ENCODE results near the gene BRINP3. TPM values are rescaled to one million over a fixed set of nuclear protein-coding genes. Genes with fewer than 3 reads are reported as not detected.

BRINP3 gene
- total and polyA plus RNA-seq, 2 donors (not counting 3 experiments of a cell fraction or from before 2014, with no cell fraction given): not detected

DNA sequence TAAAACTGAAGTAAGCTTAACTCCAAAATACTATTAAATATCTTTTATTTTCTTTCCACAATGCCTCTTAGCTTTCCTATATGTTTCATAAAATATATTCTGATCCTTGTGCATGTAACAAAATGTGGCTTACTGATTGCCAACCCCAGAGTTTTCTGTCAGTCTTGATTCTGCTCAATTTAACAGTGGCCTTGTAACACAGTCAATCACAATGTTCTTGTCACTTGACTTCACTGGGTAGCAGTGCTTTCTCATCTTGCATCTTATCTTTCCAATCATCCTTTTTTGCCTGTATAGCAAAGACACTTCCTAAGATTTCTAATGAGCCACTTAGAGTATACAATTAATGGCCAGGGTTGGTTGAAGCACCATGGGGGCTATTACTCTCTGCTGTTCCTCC, 19.9 kb upstream of the BRINP3 start:
- intact Hi-C loops (cut with micrococcal nuclease) (no loop called here), dilution Hi-C loops (cut with MboI; ENCODE audit: extremely low pct_ligation_motif_present, low sequenced_read_pairs) (no loop called here)
- no peaks in the 10 kb centered on the region for H3K79me2 ChIP-seq (ENCODE audit: control insufficient read depth, insufficient read depth, low read length)
- no peaks in the 10 kb centered on the region for H3K27me3 ChIP-seq (ENCODE audit: control insufficient read depth in 2 of 2, insufficient read depth in 2 of 2, low read length in 2 of 2)
- no peak for TF ChIP-seq MYC (IDR thresholded peaks at IDR 0.05; ENCODE audit: low read depth, low read length)
- TF ChIP-seq EZH2 (IDR thresholded peaks at IDR 0.05; ENCODE audit: borderline replicate concordance, low read depth, low read length, severe bottlenecking): no peak
- BruUV-seq (replicated peaks): no TSS peak
- no peaks in the 10 kb centered on the region for H3K4me1 ChIP-seq (ENCODE audit: control insufficient read depth, extremely low read depth, insufficient read depth, low read length)
- H3K9me1 ChIP-seq (replicated peaks; ENCODE audit: control insufficient read depth, extremely low read depth, insufficient read depth, low read length): no peaks in the 10 kb centered on the region
- no peak overlapping the region for H3K4me2 ChIP-seq (ENCODE audit: insufficient read depth, low read length)
- FAIRE-seq (no peak), DNase-seq (ENCODE audit: low read depth, low spot score) (no peak)
- no peaks in the 10 kb centered on the region for H4K20me1 ChIP-seq (replicated peaks; ENCODE audit: control insufficient read depth, extremely low read depth, insufficient read depth, low read length)
- H3K27ac ChIP-seq (ENCODE audit: insufficient read depth, low read depth, low read length): no peak overlapping the region
- CTCF ChIA-PET: no interaction called here
- H3K36me3 ChIP-seq (ENCODE audit: control insufficient read depth in 2 of 2, extremely low read depth in 1 of 2, insufficient read depth in 2 of 2, low read length in 2 of 2): no peaks in the 10 kb centered on the region
- POLR2A ChIA-PET: no interaction called here
- no peaks in the 10 kb centered on the region for H3K9me3 ChIP-seq (replicated peaks; ENCODE audit: control insufficient read depth, insufficient read depth, low read length)
- H3K9ac ChIP-seq (replicated peaks; ENCODE audit: extremely low read depth, insufficient read depth, low read length): no peak overlapping the region
- no peak overlapping the region for H2AFZ ChIP-seq (ENCODE audit: low read depth, low read length)
- H3K4me3 ChIP-seq (replicated peaks in 1 of 3; ENCODE audit: insufficient read depth in 1 of 3, low read depth in 1 of 3, low read length in 3 of 3): no peak overlapping the region

DNA sequence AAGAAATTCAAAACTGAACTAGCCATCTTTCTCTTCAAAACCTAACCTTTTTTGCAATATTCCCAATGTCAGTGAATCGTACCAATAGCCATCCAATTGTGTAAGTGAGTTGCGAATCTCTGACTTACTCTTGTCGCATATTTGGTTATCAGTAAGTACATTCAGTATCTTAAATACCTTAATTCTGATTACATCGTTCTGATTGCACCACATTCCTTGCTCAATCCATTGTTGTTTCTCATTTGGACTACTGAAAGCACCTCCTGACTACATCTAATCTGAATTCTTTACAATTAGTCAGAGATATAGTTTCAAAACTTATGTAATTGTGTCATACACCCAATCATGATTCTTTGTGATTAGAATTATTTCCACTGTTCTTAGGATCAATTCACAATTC, 16.8 kb upstream of the BRINP3 start:
- Histone ChIP-seq H3K9me3 (replicated peaks; ENCODE audit: control insufficient read depth, insufficient read depth, low read length) (no peaks in the 10 kb centered on the region), H2AFZ (ENCODE audit: low read depth, low read length) (no peak overlapping the region), H3K27me3 (ENCODE audit: control insufficient read depth in 2 of 2, insufficient read depth in 2 of 2, low read length in 2 of 2) (no peaks in the 10 kb centered on the region), H3K9me1 (replicated peaks; ENCODE audit: control insufficient read depth, extremely low read depth, insufficient read depth, low read length) (no peaks in the 10 kb centered on the region), H3K79me2 (ENCODE audit: control insufficient read depth, insufficient read depth, low read length) (no peaks in the 10 kb centered on the region), H3K9ac (replicated peaks; ENCODE audit: extremely low read depth, insufficient read depth, low read length) (no peak overlapping the region), H3K4me2 (ENCODE audit: insufficient read depth, low read length) (no peak overlapping the region), H3K4me1 (ENCODE audit: control insufficient read depth, extremely low read depth, insufficient read depth, low read length) (no peaks in the 10 kb centered on the region), H3K27ac (ENCODE audit: insufficient read depth, low read depth, low read length) (no peak overlapping the region), H4K20me1 (replicated peaks; ENCODE audit: control insufficient read depth, extremely low read depth, insufficient read depth, low read length) (no peaks in the 10 kb centered on the region), H3K36me3 (ENCODE audit: control insufficient read depth in 2 of 2, extremely low read depth in 1 of 2, insufficient read depth in 2 of 2, low read length in 2 of 2) (no peaks in the 10 kb centered on the region), H3K4me3 (replicated peaks in 1 of 3; ENCODE audit: insufficient read depth in 1 of 3, low read depth in 1 of 3, low read length in 3 of 3) (no peak overlapping the region)
- dilution Hi-C loops (cut with MboI; ENCODE audit: extremely low pct_ligation_motif_present, low sequenced_read_pairs): no loop called here
- DNase-seq (ENCODE audit: low read depth, low spot score) (no peak), FAIRE-seq (no peak)
- TF ChIP-seq GATA2 (IDR thresholded peaks at IDR 0.05; ENCODE audit: insufficient read depth, insufficient read length, low read depth, low read length) (no peak), MYC (IDR thresholded peaks at IDR 0.05; ENCODE audit: low read depth, low read length) (no peak), JUN (IDR thresholded peaks at IDR 0.05; ENCODE audit: borderline replicate concordance, insufficient read depth, insufficient read length, low read depth) (no peak), POLR2A (IDR thresholded peaks at IDR 0.05; ENCODE audit: low read depth, low read length) (no peak), POLR2AphosphoS5 (IDR thresholded peaks at IDR 0.05; ENCODE audit: insufficient read depth, low read depth, low read length) (no peak), FOS (IDR thresholded peaks at IDR 0.05; ENCODE audit: borderline replicate concordance, insufficient read depth, low read length) (no peak), EZH2 (IDR thresholded peaks at IDR 0.05; ENCODE audit: borderline replicate concordance, low read depth, low read length, severe bottlenecking) (no peak)
- TF ChIP-seq, protein P1, sequence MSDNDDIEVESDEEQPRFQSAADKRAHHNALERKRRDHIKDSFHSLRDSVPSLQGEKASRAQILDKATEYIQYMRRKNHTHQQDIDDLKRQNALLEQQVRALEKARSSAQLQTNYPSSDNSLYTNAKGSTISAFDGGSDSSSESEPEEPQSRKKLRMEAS (IDR thresholded peaks at IDR 0.05; ENCODE audit: insufficient read depth, insufficient read length): no peak
- TF ChIP-seq, protein P2, sequence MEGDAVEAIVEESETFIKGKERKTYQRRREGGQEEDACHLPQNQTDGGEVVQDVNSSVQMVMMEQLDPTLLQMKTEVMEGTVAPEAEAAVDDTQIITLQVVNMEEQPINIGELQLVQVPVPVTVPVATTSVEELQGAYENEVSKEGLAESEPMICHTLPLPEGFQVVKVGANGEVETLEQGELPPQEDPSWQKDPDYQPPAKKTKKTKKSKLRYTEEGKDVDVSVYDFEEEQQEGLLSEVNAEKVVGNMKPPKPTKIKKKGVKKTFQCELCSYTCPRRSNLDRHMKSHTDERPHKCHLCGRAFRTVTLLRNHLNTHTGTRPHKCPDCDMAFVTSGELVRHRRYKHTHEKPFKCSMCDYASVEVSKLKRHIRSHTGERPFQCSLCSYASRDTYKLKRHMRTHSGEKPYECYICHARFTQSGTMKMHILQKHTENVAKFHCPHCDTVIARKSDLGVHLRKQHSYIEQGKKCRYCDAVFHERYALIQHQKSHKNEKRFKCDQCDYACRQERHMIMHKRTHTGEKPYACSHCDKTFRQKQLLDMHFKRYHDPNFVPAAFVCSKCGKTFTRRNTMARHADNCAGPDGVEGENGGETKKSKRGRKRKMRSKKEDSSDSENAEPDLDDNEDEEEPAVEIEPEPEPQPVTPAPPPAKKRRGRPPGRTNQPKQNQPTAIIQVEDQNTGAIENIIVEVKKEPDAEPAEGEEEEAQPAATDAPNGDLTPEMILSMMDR (IDR thresholded peaks at IDR 0.05; ENCODE audit: extremely low read depth in 1 of 2, insufficient read depth in 1 of 2, low read depth in 1 of 2, low read length in 2 of 2): no peak
- BruUV-seq (replicated peaks): no TSS peak
- ChIA-PET CTCF (no interaction called here), POLR2A (no interaction called here)
- intact Hi-C loops (cut with micrococcal nuclease): no loop called here

All from endothelial cell of umbilical vein (primary cell).